ENCODE data around the gene NR3C2.

- TF ChIP-seq EZH2 (IDR thresholded peaks at IDR 0.05; ENCODE audit: borderline replicate concordance, low read length) (no peak), CTCF (IDR thresholded peaks at IDR 0.05; ENCODE audit: low read length) (no peak)
Measured at GRCh38 chr4:148481636-148482035, 39.4 kb upstream of the NR3C2 start.

Measured in OCI-LY1 (cell line).